KMS-11 (cell line): ENCODE data around the gene KRT1.

Experiments
- H2AFZ ChIP-seq: fragments of 200-600 bp; sonication (generic); 2 replicates; pipeline ENCODE4 v1.6.1; 2016; ENCODE audit warnings: antibody characterized with exemption, mixed run types, low read depth
- H3K27ac ChIP-seq: fragments of 200-600 bp; sonication (generic); 2 replicates; pipeline ENCODE4 v1.6.1; 2016; ENCODE audit warnings: mild to moderate bottlenecking, mixed run types
- H3K27me3 ChIP-seq: fragments of 200-600 bp; sonication (generic); 2 replicates; pipeline ENCODE4 v1.6.1; 2017; ENCODE audit warnings: mild to moderate bottlenecking, low read depth, mixed run types, moderate library complexity; ENCODE audit not compliant: insufficient read depth
- H3K36me3 ChIP-seq: fragments of 200-600 bp; sonication (generic); 2 replicates; pipeline ENCODE4 v1.6.1; 2017; ENCODE audit warnings: mild to moderate bottlenecking, mixed run types; ENCODE audit not compliant: insufficient read depth
- H3K4me1 ChIP-seq: fragments of 200-600 bp; sonication (generic); 2 replicates; pipeline ENCODE4 v1.6.1; 2016; ENCODE audit warnings: mild to moderate bottlenecking, low read depth, mixed run types; ENCODE audit not compliant: poor library complexity, severe bottlenecking
- H3K4me2 ChIP-seq: fragments of 200-600 bp; sonication (generic); 2 replicates; pipeline ENCODE4 v1.7.0; 2016; ENCODE audit warnings: mild to moderate bottlenecking, mixed run types
- H3K4me3 ChIP-seq: fragments of 200-600 bp; sonication (generic); IDR thresholded peaks from 2 replicates; pipeline ENCODE4 v1.6.1; 2017; ENCODE audit warnings: low read depth, low read length, mixed read lengths; ENCODE audit not compliant: insufficient read depth
- H3K79me2 ChIP-seq: fragments of 200-600 bp; sonication (generic); 2 replicates; pipeline ENCODE4 v1.6.1; 2016; ENCODE audit warnings: low read depth, mixed run types; ENCODE audit not compliant: insufficient read depth
- H3K9ac ChIP-seq: fragments of 200-600 bp; sonication (generic); 2 replicates; pipeline ENCODE4 v1.6.1; 2016; ENCODE audit warnings: mild to moderate bottlenecking, mixed run types
- H4K20me1 ChIP-seq: fragments of 200-600 bp; sonication (generic); 2 replicates; pipeline ENCODE4 v1.6.1; 2016; ENCODE audit warnings: mild to moderate bottlenecking, mixed run types; ENCODE audit not compliant: insufficient read depth
- TF ChIP-seq, protein P1 (sequence below): fragments of 200-600 bp; sonication (generic); conservative IDR thresholded peaks from 2 replicates; pipeline ENCODE4 v1.6.1; 2017; ENCODE audit warnings: low read depth, mild to moderate bottlenecking, antibody characterized with exemption, low read length, moderate library complexity, mixed read lengths

The KRT1 gene

DNA sequence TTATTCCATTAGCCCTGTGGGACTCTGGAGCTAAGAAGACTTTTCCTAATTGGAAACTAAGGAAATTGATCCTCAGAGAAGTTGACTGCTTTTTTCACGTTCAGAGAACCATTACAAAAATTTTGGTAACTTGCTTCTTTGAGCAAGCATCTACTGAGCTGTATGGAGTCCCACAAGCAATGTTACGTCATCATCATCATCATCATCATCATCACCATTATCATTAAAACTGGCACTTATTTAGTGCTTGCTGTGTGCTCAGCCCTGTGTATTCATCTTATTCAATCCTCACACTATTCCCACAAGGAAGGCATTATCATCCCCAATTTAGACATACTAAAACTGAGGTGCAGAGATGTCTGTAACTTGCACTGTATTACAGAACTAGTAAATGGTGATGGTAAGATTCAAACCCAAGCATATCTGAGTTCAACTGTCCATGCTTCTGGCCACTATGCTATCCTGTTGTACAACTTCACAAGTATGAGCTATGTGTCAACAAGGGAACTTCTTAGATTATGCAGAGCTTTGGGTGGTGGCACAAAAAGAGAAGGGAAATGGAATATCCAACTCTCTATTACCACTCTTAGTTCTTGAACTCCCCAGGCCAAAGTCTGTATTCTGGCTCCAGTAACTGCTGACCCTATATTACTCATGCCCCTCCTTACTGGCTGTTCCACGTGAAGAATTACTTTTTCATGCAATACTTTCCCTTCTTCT is 6.3 kb downstream of the KRT1 start:
- no peak overlapping the region for H2AFZ ChIP-seq
- H3K79me2 ChIP-seq = no peaks in the 10 kb centered on the region
- H4K20me1 ChIP-seq = no peaks in the 10 kb centered on the region
- no peak overlapping the region for H3K9ac ChIP-seq
- H3K4me1 ChIP-seq = no peaks in the 10 kb centered on the region
- peaks cover 26% of the 10 kb centered on the region; the same call in 1 of the 2 replicates for H3K27me3 ChIP-seq
- H3K4me2 ChIP-seq = no peak overlapping the region
- H3K27ac ChIP-seq = no peak overlapping the region
- TF ChIP-seq, protein P1, sequence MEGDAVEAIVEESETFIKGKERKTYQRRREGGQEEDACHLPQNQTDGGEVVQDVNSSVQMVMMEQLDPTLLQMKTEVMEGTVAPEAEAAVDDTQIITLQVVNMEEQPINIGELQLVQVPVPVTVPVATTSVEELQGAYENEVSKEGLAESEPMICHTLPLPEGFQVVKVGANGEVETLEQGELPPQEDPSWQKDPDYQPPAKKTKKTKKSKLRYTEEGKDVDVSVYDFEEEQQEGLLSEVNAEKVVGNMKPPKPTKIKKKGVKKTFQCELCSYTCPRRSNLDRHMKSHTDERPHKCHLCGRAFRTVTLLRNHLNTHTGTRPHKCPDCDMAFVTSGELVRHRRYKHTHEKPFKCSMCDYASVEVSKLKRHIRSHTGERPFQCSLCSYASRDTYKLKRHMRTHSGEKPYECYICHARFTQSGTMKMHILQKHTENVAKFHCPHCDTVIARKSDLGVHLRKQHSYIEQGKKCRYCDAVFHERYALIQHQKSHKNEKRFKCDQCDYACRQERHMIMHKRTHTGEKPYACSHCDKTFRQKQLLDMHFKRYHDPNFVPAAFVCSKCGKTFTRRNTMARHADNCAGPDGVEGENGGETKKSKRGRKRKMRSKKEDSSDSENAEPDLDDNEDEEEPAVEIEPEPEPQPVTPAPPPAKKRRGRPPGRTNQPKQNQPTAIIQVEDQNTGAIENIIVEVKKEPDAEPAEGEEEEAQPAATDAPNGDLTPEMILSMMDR = no peak
- H3K4me3 ChIP-seq = no peak overlapping the region
- H3K36me3 ChIP-seq = no peaks in the 10 kb centered on the region

DNA sequence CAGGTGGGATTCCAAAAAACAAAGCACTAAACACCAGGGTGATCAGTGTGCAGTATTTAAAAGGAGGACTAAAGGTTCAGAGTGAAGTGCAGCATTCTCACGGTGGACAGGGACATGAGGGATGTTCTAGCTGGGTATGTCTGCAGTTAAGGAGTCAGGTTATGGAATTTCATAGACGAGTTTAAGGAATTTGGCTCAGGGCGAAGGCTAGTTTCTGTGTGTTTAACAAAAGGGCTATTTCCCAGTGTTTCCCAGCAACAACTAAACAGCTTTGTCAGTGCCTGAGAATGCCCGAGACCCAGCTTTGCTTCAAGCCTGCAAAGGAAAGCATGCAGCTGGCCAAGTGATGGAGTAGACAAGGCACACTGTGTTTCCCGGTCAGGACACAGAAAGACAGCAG is 7.0 kb downstream of the KRT1 start:
- H4K20me1 ChIP-seq = no peaks in the 10 kb centered on the region
- no peaks in the 10 kb centered on the region for H3K4me1 ChIP-seq
- H3K4me2 ChIP-seq = no peak overlapping the region
- TF ChIP-seq, protein P1 = no peak
- H3K4me3 ChIP-seq = no peak overlapping the region
- no peak overlapping the region for H3K9ac ChIP-seq
- H2AFZ ChIP-seq = no peak overlapping the region
- peaks cover 26% of the 10 kb centered on the region; the same call in 1 of the 2 replicates for H3K27me3 ChIP-seq
- no peak overlapping the region for H3K27ac ChIP-seq
- no peaks in the 10 kb centered on the region for H3K36me3 ChIP-seq
- no peaks in the 10 kb centered on the region for H3K79me2 ChIP-seq

DNA sequence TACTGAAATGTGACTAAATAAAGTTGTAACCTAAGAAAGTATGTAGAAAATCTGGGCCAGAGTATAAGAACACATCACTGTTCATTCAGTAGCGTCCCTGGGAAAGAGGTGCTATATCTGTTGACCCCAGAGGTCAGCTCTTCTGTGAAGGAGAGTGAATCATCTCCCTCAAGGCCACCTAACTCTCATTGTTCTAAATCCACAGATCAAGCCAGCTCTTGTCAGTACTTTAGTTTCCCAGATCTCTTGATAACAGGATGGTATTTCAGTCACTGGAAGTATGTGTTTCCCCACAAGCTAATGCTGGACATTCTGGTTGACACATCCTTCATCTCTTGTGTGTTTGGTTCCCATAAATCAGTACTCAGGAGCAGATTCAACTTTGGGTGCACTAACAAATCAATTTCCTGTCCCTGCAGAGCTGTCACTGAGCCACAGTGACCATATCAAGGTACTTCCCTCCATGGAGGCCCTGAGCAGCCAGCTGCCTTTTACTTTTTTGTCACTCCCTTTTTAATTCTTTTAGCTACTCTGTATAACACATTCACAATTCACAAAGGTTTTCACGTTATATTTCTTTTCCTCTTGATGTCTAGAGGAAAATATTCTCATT is 7.8 kb downstream of the KRT1 start:
- H3K4me1 ChIP-seq = no peaks in the 10 kb centered on the region
- H2AFZ ChIP-seq = no peak overlapping the region
- H3K4me2 ChIP-seq = no peak overlapping the region
- TF ChIP-seq, protein P1 = no peak
- no peak overlapping the region for H3K4me3 ChIP-seq
- H3K36me3 ChIP-seq = no peaks in the 10 kb centered on the region
- no peaks in the 10 kb centered on the region for H3K79me2 ChIP-seq
- H3K9ac ChIP-seq = no peak overlapping the region
- peaks cover 26% of the 10 kb centered on the region; the same call in 1 of the 2 replicates for H3K27me3 ChIP-seq
- no peaks in the 10 kb centered on the region for H4K20me1 ChIP-seq
- H3K27ac ChIP-seq = no peak overlapping the region

DNA sequence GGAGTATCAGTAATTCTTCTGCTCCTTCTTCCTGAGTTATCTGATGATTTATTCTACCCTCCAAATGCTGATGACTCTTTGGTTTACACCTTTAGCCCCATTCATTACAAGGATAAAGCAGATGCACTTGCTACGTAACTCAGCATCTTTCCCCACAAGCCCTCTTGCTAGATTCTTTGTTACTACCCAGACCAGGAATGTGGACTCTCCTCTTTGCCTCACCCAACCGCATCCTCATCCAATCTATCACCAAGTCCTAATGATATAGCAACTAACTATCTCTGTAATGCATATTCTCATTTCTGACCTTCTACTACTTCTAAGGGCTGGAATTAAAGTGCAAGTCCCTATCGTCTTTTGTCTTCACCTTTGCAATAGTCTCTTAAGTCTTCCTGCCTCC is 9.2 kb downstream of the KRT1 start:
- H2AFZ ChIP-seq = no peak overlapping the region
- no peaks in the 10 kb centered on the region for H3K36me3 ChIP-seq
- H3K4me2 ChIP-seq = no peak overlapping the region
- no peaks in the 10 kb centered on the region for H3K4me1 ChIP-seq
- no peak overlapping the region for H3K27ac ChIP-seq
- no peaks in the 10 kb centered on the region for H3K79me2 ChIP-seq
- H3K27me3 ChIP-seq = peaks cover 28% of the 10 kb centered on the region; the same call in 1 of the 2 replicates
- H4K20me1 ChIP-seq = no peaks in the 10 kb centered on the region
- H3K9ac ChIP-seq = no peak overlapping the region
- TF ChIP-seq, protein P1 = no peak
- H3K4me3 ChIP-seq = no peak overlapping the region
